ENCODE measurements around the gene NXPE3.

DNA sequence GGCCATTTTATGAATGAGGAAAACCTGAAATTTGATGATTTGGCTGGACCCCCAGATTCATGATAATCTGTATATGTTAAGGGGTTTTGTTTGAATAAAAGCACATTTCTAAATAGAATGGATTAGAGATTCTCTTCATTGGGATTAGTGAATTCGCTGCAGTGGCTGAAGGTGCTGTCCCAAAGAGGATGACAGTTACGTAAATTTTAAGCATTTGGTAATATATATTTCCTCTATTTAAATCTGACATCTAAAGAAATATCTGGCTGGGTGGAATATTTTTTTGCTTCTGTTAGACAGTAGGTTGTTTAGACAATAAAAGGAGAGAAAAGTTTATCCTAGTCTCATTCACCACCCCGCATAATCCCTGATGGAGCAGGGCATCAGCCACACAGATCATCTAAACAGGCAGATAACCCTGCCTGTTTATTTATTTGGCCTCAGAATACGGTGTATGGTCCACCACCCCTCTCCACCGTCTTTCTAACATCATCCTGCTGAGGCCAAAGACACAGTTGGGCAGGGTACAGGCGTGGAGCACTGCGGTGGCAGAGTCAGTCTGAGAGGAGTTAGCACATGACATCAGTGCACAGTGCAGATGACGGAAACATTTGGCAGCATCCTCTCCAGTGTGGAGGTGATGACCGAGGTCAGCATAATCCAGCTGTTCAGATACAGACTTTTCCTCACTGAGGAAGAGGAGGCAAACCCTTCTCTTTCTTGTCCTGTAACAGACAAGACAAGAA, 49.9 kb downstream of the NXPE3 start:
- TF ChIP-seq EP300 (conservative IDR thresholded peaks at IDR 0.05; ENCODE audit: poor library complexity, severe bottlenecking), result no peak
- TF ChIP-seq, protein P1, sequence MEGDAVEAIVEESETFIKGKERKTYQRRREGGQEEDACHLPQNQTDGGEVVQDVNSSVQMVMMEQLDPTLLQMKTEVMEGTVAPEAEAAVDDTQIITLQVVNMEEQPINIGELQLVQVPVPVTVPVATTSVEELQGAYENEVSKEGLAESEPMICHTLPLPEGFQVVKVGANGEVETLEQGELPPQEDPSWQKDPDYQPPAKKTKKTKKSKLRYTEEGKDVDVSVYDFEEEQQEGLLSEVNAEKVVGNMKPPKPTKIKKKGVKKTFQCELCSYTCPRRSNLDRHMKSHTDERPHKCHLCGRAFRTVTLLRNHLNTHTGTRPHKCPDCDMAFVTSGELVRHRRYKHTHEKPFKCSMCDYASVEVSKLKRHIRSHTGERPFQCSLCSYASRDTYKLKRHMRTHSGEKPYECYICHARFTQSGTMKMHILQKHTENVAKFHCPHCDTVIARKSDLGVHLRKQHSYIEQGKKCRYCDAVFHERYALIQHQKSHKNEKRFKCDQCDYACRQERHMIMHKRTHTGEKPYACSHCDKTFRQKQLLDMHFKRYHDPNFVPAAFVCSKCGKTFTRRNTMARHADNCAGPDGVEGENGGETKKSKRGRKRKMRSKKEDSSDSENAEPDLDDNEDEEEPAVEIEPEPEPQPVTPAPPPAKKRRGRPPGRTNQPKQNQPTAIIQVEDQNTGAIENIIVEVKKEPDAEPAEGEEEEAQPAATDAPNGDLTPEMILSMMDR (IDR thresholded peaks at IDR 0.05; ENCODE audit: poor library complexity, severe bottlenecking), result no peak
- TF ChIP-seq REST (IDR thresholded peaks at IDR 0.05; ENCODE audit: borderline replicate concordance), result no peak
- TF ChIP-seq MXI1 (conservative IDR thresholded peaks at IDR 0.05; ENCODE audit: poor library complexity, severe bottlenecking), result no peak
- TF ChIP-seq RAD21 (conservative IDR thresholded peaks at IDR 0.05), result no peak
- TF ChIP-seq TAF1 (IDR thresholded peaks at IDR 0.05; ENCODE audit: low read depth), result no peak
- no peak for TF ChIP-seq POLR2AphosphoS5 (IDR thresholded peaks at IDR 0.05)
